NT2/D1 (cell line): ENCODE results near the gene DIDO1.

Experiments used
- DNase-seq: peaks from one replicate; pipeline ENCODE4 v3.0.0-alpha.2; 2011; ENCODE audit warnings: low read depth, low spot score
- H3K27me3 ChIP-seq: 2 replicates; pipeline ENCODE4 v1.6.0; 2011; ENCODE audit warnings: mild to moderate bottlenecking; ENCODE audit not compliant: insufficient read length, insufficient read depth
- H3K36me3 ChIP-seq: 2 replicates; pipeline ENCODE4 v1.6.1; 2011; ENCODE audit warnings: mild to moderate bottlenecking, low read length, mixed read lengths; ENCODE audit not compliant: insufficient read depth, insufficient read length
- H3K4me1 ChIP-seq: 2 replicates; pipeline ENCODE4 v1.5.1; 2011; ENCODE audit not compliant: insufficient read depth, insufficient read length
- H3K4me3 ChIP-seq: 2 replicates; pipeline ENCODE4 v1.5.1; 2011; ENCODE audit warnings: low read depth; ENCODE audit not compliant: insufficient read length
- H3K9ac ChIP-seq: 2 replicates; pipeline ENCODE4 v1.6.0; 2011; ENCODE audit warnings: low read depth; ENCODE audit not compliant: insufficient read length
- H3K9me3 ChIP-seq: 2 replicates; pipeline ENCODE4 v1.5.1; 2011; ENCODE audit warnings: mild to moderate bottlenecking, low read length; ENCODE audit not compliant: insufficient read depth
- SUZ12 ChIP-seq: IDR thresholded peaks from 2 replicates; pipeline ENCODE4 v1.6.1; 2011; ENCODE audit not compliant: insufficient read length, insufficient read depth; ENCODE audit errors: extremely low read depth
- YY1 ChIP-seq: IDR thresholded peaks from 2 replicates; pipeline ENCODE4 v1.6.1; 2011; ENCODE audit not compliant: insufficient read length, insufficient read depth
- ZNF274 ChIP-seq: IDR thresholded peaks from 2 replicates; pipeline ENCODE4 v1.6.1; 2011; ENCODE audit warnings: mild to moderate bottlenecking, low read depth, low read length

The DIDO1 gene

DNA sequence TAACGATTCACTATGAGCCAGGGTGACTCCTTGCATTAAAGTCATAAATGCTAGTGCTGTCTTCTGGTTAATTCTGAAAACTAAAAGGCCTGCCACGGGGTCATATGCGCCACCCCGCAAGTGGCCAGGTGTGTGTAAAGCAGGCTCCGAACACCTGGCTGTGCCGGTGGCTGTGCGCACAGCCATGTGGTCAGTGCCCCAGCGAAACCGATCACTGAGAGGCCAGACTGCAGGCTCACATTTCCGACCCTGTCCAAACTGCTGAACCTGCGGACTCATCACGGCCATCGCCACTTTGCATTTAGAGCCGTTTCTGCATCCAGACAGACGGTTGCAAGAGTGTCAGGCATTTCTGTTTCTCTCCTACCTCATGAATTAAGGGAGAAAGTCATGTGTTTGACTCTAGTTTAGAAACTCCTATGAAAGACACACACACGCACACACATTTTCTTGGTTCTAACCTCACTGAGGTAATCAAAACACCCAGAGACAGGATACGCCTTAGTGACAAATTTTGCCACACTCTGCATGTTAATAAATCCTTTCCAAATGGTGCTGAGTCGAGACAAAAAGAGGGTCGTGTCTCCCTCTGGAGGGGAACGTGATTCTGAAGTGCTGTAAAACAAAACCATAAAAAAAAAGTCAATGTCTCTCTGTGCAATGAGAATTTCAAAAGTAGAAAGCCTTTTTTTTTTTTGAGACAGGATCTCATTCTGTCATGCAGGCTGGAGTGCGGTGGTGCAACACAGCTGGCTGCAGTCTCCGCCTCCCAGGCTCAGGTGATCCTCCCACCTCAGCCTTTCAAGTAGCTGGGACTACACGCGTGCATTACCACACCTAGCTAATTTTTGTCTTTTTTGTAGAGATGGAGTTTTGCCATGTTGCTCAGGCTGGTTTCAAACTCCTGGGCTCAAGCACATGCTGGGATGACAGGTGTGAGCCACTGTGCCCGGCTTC, 33.7 kb downstream of the DIDO1 start:
- no peak for DNase-seq
- Histone ChIP-seq H3K27me3 (no peaks in the 10 kb centered on the region), H3K4me3 (no peak overlapping the region), H3K36me3 (peaks cover 100% of the 10 kb centered on the region), H3K9me3 (no peaks in the 10 kb centered on the region), H3K4me1 (peaks cover 6% of the 10 kb centered on the region), H3K9ac (no peak overlapping the region)
- TF ChIP-seq ZNF274 (no peak), YY1 (no peak), SUZ12 (no peak)

DNA sequence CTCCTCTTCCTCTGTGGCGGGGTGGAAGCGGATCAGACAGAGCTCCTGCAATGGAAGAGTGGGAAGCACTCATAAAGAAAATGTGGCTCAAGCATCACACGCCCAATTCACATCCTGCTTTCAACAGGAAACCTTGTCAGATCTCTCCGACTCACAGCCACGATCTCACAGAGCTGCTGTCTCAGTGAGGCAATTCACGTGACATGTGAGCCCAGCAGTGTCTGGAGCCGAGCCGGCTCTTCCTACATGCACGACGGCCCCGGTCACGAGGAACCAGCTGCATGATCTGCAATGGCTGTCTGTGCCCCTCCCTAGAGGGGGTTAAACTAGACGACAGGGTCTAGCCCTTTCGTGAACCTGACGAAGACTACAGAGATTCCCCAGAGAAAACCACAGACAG, 35.2 kb downstream of the DIDO1 start:
- DNase-seq, result no peak
- Histone ChIP-seq H3K9me3 (no peaks in the 10 kb centered on the region), H3K4me1 (peaks cover 6% of the 10 kb centered on the region), H3K9ac (no peak overlapping the region), H3K36me3 (peaks cover 100% of the 10 kb centered on the region), H3K27me3 (no peaks in the 10 kb centered on the region), H3K4me3 (no peak overlapping the region)
- TF ChIP-seq YY1, result no peak
- no peak for TF ChIP-seq SUZ12
- no peak for TF ChIP-seq ZNF274

DNA sequence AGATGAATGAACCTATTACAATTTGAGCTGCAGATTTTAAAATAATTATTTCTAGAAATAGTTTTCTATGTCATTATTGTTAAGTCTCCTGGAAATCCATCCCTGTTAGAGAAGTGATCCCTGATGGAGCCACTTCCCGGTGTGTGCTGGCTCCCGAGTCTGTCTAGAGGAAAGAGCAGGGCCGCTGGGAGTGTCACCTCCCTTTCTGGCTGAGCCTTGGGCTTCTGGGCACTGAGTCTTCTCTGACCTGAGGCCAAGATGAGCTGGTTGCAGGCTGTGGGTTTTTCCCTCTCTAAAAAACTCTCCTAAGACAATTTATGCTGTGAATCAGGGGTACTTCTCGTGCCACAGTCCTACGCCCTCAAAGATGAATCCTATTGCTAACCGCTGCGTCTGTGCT, 35.9 kb downstream of the DIDO1 start:
- Histone ChIP-seq H3K4me3 (no peak overlapping the region), H3K27me3 (no peaks in the 10 kb centered on the region), H3K36me3 (peaks cover 100% of the 10 kb centered on the region), H3K4me1 (peaks cover 10% of the 10 kb centered on the region), H3K9ac (no peak overlapping the region), H3K9me3 (no peaks in the 10 kb centered on the region)
- DNase-seq, result no peak
- TF ChIP-seq SUZ12 (no peak), ZNF274 (no peak)

DNA sequence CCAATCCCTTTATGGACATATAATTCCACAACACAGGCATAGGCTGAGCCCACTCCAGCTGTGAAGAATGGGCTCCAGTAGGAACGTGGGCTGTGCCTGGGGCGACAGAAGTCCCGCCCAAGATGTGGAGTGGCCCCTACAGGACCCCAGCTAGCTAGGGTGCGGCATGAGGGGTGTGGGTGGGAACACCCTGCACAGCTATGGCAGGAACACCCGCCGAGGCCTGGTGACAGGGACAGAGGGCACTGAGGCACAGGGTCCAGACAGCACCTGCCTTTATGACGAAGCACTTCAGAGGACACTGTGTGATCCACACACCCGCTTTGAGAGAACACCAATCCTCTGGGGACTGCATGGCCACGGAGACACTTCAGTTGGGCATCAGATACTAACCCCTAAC, 36.4 kb downstream of the DIDO1 start:
- no peak for TF ChIP-seq SUZ12
- no peak for TF ChIP-seq ZNF274
- TF ChIP-seq YY1, result no peak
- DNase-seq, result no peak

DNA sequence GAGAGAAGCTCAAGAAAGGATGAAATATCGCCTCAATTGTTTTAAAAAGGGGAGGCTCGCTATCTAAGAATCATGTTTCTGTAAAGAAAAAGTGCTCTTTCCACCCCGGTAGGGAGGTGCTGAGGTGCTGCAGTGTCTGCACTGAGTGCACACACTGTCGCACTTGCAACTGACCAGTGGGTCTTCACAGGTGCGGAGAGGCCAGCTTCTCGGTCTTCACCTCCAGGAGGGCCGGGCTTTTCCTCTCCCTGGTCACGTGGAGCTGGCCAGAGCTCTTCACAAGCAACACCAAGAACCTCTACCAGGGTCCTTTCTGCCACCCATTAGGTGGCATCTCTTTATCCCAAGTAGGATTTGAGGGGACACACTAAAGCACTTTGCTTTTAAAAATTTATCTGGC, 36.9 kb downstream of the DIDO1 start:
- no peak overlapping the region for H3K9ac ChIP-seq
- no peak for DNase-seq
- H3K36me3 ChIP-seq, result peaks cover 95% of the 10 kb centered on the region
- peaks cover 10% of the 10 kb centered on the region for H3K4me1 ChIP-seq
- TF ChIP-seq YY1 (no peak), SUZ12 (no peak), ZNF274 (no peak)
- H3K4me3 ChIP-seq, result no peak overlapping the region
- no peaks in the 10 kb centered on the region for H3K9me3 ChIP-seq
- no peaks in the 10 kb centered on the region for H3K27me3 ChIP-seq

More for the DNA sequence above, 36.4 kb downstream of the DIDO1 start:
- Histone ChIP-seq H3K9me3 (no peaks in the 10 kb centered on the region), H3K27me3 (no peaks in the 10 kb centered on the region), H3K9ac (no peak overlapping the region), H3K36me3 (peaks cover 99% of the 10 kb centered on the region), H3K4me1 (peaks cover 10% of the 10 kb centered on the region), H3K4me3 (no peak overlapping the region)

DNA sequence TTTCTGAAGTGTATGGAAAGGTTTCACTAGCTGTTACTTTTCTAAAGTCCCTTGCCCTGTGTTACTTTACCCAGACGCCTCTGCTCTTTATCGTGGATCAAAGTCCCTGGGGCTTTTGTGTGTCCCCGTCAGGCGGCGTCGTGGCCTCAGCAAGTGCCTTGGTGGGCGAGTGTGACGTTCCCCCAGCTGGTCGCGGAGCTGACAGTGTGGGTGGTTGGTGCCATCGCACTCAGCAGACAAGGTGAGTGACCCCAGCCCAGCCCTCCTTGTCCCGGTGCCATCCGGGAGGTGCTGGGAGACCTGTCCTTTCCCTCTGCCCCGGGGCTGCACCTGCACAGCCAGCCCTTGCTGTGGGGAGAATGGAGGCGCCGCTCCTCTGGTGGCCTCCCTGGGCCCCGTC, 37.4 kb downstream of the DIDO1 start:
- H3K36me3 ChIP-seq, result peaks cover 90% of the 10 kb centered on the region
- H3K4me1 ChIP-seq, result peaks cover 10% of the 10 kb centered on the region
- H3K27me3 ChIP-seq, result no peaks in the 10 kb centered on the region
- no peak for TF ChIP-seq YY1
- TF ChIP-seq SUZ12, result no peak
- no peak for TF ChIP-seq ZNF274
- H3K9me3 ChIP-seq, result no peaks in the 10 kb centered on the region
- no peak overlapping the region for H3K4me3 ChIP-seq
- H3K9ac ChIP-seq, result no peak overlapping the region
- no peak for DNase-seq

DNA sequence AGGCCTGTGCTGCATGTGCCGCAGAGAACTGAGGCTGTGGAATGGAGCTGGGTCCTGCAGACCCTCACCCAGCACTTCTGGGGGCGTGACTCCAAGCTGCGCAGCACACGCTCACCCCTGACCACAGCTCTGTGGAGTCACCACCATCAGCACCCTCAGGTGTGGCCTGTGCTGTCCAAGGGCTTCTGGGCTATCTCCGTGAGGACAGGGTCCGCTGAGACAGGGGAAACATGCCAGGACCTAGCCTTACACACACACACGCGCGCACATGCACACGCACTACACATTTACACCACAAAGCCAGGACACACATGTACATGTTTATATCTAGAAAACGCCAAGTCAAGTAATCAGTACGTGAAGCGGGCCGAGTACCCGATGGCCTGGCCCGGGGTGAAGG, 37.9 kb downstream of the DIDO1 start:
- H3K4me3 ChIP-seq, result no peak overlapping the region
- H3K36me3 ChIP-seq, result peaks cover 85% of the 10 kb centered on the region
- H3K4me1 ChIP-seq, result peaks cover 10% of the 10 kb centered on the region
- H3K27me3 ChIP-seq, result no peaks in the 10 kb centered on the region
- no peaks in the 10 kb centered on the region for H3K9me3 ChIP-seq
- H3K9ac ChIP-seq, result no peak overlapping the region
- no peak for DNase-seq
- no peak for TF ChIP-seq SUZ12
- no peak for TF ChIP-seq ZNF274
- TF ChIP-seq YY1, result no peak
